Activated T-cell treated with anti-CD3 and anti-CD28 coated beads, Interleukin-2, amount 50 U/mL, for 4 hours (primary cell): ENCODE data around the gene CEP170B. TPM values are rescaled to one million over a fixed set of nuclear protein-coding genes. Genes with fewer than 3 reads are reported as not detected.
"Not testable (repeated sequence)": the region's sequence is repeated elsewhere in the genome, so short reads cannot be mapped to it uniquely, and the experiment has no call there.

Experiments used
- ATAC-seq, 2 donors: fragments of 200-7000 bp; cut with Tn5 transposase; one replicate each; pipeline ENCODE4 v1.10.0; 2021
- DNase-seq: peaks from one replicate; pipeline ENCODE4 v3.0.0-alpha.2; 2020
- H3K27me3 Mint-ChIP-seq: one replicate; pipeline ENCODE4 v1.8.0; 2021; ENCODE audit warnings: low read depth, mixed read lengths
- H3K36me3 Mint-ChIP-seq: one replicate; pipeline ENCODE4 v1.8.0; 2022; ENCODE audit warnings: mixed read lengths; ENCODE audit not compliant: insufficient read depth
- H3K4me1 Mint-ChIP-seq: one replicate; pipeline ENCODE4 v1.8.0; 2021; ENCODE audit warnings: low read depth, mixed read lengths
- H3K4me3 Mint-ChIP-seq: one replicate; pipeline ENCODE4 v1.8.0; 2021; ENCODE audit warnings: mild to moderate bottlenecking, moderate library complexity, mixed read lengths
- H3K9me3 Mint-ChIP-seq: one replicate; pipeline ENCODE4 v1.8.0; 2021; ENCODE audit warnings: mixed read lengths
- total RNA-seq, 3 donors: library from RNA; stranded (reverse); gene quantifications; one replicate each; pipeline ENCODE4 v1.2.1, GENCODE V29; 2021

Gene CEP170B
- total RNA-seq, 3 donors from 2014 or later = 6.9 to 11.1 (median 7.5) TPM

DNA sequence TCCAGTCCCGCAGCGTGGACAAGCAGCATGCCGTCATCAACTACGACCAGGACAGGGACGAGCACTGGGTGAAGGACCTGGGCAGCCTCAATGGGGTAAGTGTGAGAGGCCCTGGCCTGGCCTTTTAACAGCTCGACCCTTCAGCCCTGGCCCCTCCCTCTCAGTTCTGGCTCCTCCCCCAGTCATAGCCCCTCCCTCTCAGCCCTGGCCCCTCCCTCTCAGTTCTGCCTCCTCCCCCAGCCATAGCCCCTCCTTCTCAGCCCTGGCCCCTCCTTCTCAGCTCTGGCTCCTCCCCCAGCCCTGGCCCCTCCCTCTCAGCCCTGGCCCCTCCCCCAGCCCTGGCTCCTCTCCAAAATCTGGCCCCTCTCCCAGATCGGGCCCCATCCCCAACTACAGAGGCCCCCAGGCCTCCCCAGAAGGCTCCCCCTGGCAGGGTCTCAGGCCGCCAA, 11.2 kb downstream of the CEP170B start:
- H3K36me3 Mint-ChIP-seq = peaks cover 3% of the 10 kb centered on the region
- H3K4me1 Mint-ChIP-seq = peaks cover 6% of the 10 kb centered on the region
- peaks cover 2% of the 10 kb centered on the region for H3K27me3 Mint-ChIP-seq
- H3K4me3 Mint-ChIP-seq = no peak overlapping the region
- no peaks in the 10 kb centered on the region for H3K9me3 Mint-ChIP-seq
- DNase-seq (peak; percentile 16), ATAC-seq (peak; percentile 84 to 90)

DNA sequence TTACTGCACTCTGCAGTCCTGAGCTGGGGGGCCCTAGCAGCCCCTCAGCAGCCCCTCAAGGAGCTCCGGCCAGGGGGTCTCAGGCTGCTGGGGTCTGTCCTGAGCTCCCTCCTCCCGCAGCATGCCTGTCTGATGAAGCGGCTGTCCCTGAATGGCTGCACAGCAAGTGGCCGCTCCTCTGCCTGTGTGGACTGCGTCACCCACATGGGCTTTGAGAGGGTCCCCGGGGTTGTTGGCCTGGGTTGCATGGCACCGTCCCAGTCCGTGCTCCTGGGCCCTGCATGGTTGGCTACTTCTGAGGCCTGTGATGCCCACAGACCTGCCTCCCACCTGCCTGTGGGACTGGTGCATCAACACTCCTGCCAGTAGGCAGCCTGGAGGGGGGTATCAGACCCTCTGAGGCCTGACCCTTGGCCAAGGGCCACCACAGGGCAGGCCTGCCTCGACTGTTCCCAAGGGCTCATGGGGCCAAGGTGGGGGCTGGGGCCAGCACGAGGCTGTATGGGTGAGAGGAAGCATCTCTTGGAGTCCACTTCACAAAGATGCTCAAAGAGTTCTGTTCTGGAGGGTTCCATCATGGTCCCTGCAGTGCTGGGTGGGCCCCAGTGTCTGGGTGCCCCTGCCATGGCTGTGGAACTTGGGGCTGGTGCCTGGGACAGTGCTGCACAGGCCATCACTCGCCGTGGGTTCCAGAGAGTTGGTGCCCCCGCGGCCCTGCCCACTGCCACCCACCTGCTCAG, 12.2 kb downstream of the CEP170B start:
- peaks cover 3% of the 10 kb centered on the region for H3K36me3 Mint-ChIP-seq
- no peaks in the 10 kb centered on the region for H3K9me3 Mint-ChIP-seq
- H3K4me3 Mint-ChIP-seq = no peak overlapping the region
- peaks cover 6% of the 10 kb centered on the region for H3K4me1 Mint-ChIP-seq
- DNase-seq (no peak), ATAC-seq (no peak)
- peaks cover 2% of the 10 kb centered on the region for H3K27me3 Mint-ChIP-seq

DNA sequence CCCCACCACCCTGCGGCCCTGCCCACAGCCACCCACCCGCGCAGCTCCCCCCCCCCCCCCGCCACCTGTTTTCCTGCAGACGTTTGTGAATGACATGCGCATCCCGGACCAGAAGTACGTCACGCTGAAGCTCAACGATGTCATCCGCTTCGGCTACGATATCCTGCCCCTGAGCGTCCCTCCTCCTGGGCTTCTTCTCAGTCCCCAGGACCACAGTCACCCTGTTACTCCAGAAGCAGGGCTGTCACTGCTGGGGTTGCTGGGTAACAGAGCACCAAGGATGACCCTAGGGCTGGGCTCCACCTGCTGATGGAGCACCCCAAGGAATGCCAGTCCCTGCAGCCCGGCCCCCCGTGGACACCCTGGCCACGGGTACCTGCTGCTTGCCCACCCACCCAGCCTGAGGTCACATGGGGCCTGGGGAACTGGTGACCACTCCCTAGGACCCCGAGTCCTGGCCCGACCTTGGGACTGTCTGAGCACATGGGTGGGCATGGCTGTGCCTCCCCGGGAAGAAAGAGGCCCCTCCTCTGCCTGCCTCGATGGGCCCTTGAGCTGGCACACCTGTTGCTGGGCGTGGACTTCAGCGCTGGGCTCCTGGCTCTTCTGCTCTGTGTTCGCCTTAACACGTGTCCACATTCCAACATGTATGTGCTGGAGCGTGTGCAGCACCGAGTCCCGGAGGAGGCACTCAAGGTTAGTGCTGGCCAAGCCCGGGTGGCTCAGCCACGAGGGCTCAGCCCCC, 12.9 kb downstream of the CEP170B start:
- Mint-ChIP-seq H3K9me3 (no peaks in the 10 kb centered on the region), H3K4me3 (no peak overlapping the region), H3K4me1 (no peaks in the 10 kb centered on the region), H3K27me3 (no peaks in the 10 kb centered on the region), H3K36me3 (peaks cover 3% of the 10 kb centered on the region)
- ATAC-seq = no peak
- DNase-seq = no peak

DNA sequence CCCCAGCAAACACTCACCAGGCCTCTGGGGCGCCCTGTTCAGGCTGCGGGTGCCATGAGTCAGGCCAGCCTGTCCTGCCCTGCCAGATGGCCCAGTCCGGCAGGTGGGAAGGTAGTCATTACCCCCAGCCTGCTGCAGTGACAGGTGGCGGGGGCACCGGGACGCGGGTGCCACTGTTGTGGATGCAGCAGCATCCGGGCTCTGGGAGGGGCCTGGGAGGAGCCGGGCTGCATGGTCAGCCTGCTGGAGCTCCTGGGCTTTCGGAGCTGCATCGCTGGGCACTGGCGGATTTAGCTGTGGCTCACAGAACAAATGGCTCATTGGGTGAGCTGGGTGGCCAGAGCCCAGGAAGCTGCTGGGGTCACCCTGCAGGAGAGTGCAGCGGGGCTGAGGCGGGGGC, 13.5 kb downstream of the CEP170B start:
- DNase-seq (no peak), ATAC-seq (no peak)
- Mint-ChIP-seq H3K9me3 (no peaks in the 10 kb centered on the region), H3K4me1 (no peaks in the 10 kb centered on the region), H3K27me3 (no peaks in the 10 kb centered on the region), H3K36me3 (peaks cover 3% of the 10 kb centered on the region), H3K4me3 (no peak overlapping the region)

DNA sequence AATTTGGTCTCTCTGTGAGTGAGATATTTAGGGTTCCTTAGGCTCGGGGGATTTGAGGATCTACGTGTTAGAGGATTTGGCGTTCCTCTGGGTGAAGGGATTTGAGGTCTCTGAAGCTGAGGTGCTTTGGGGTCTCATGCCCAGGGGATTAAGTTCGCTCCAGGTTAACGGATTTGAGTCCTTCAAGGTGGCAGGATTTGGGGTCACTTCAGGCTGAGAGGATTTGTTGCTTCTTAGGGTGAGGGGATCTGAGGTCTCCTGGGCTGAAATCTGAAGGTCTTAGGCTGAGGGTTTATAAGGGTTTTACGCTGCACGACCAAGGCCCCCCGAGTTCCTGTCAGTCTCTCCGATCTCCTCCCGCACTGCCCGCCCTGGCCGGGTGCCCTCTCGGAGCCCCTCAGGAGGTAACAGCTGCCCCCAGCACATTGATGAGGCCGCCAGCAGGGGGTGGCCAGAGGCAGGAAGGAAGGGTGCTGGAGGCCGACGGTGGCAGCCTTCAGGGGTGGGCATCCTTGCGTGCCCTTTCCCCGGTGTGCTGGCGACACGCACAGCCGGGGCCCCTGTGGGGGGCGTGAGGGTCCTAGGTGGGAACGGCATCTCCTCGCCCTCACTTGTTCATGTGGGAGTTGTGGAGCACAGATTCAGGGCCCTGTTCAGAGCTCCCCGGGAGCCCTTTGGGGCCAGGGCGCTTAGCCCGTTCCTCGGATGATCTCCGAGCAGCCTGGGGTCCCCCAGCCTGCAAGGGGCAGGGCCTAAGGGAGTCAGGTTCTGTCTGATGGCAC, 14.3 kb downstream of the CEP170B start:
- no peak for ATAC-seq
- Mint-ChIP-seq H3K9me3 (no peaks in the 10 kb centered on the region), H3K27me3 (no peaks in the 10 kb centered on the region), H3K4me3 (no peak overlapping the region), H3K4me1 (no peaks in the 10 kb centered on the region), H3K36me3 (peaks cover 3% of the 10 kb centered on the region)
- no peak for DNase-seq

DNA sequence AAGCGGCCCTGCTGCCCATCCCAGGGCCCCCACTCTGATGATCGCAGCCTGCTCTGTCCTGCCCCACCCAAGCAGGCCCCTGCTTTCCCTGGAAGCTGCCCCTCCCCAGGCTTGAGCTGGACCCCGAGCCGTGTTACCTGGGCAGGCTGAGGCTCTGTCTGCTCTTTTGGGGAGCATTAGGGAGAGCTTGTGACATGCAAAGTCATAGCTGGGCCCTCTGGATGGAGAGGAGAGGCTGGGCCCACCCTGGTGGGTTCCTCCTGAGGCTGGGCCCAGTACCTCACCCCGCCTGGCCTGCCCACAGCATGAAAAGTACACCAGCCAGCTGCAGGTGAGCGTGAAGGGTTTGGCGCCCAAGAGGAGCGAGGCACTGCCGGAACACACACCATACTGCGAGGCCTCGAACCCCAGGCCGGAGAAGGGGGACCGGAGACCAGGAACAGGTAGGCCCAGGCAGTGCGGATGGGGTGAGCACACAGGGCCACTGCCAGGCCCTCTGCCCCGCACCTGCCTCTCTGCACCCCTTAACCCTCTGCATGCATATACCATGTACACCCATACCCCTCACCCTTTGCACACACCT, 15.0 kb downstream of the CEP170B start:
- Mint-ChIP-seq H3K4me3 (no peak overlapping the region), H3K27me3 (no peaks in the 10 kb centered on the region), H3K4me1 (no peaks in the 10 kb centered on the region), H3K9me3 (no peaks in the 10 kb centered on the region), H3K36me3 (peaks cover 3% of the 10 kb centered on the region)
- ATAC-seq (no peak), DNase-seq (no peak)

DNA sequence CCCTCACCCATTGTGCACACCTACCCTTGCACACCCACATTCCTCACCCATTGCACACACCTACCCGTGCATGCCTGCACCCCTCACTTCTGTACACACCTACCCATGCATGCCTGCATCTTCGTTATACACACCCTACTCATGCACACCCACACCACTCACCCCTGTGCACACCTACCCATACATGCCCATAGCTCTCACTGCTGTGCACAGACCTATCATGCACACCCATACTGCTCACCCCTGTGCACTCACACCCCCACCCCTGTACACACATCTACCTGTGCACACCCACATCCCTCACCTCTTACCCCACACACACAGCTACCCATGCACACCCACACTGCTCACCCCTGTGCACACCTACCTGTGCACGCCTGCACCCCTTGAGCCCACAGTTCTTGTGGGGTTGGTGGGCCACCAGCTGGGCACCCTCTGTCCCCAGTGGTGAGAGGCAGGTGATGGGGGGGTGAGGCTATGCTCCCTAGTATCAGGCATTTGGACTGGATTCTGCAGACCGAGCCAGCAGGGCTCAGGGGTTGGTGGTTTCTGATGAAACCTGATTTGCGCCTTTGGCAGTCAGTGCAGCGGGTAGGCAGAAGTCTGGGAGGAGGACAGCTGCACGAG, 15.6 kb downstream of the CEP170B start:
- H3K4me1 Mint-ChIP-seq = no peaks in the 10 kb centered on the region
- DNase-seq = no peak
- H3K9me3 Mint-ChIP-seq = no peaks in the 10 kb centered on the region
- H3K27me3 Mint-ChIP-seq = no peaks in the 10 kb centered on the region
- peaks cover 3% of the 10 kb centered on the region for H3K36me3 Mint-ChIP-seq
- ATAC-seq = no peak
- no peak overlapping the region for H3K4me3 Mint-ChIP-seq

DNA sequence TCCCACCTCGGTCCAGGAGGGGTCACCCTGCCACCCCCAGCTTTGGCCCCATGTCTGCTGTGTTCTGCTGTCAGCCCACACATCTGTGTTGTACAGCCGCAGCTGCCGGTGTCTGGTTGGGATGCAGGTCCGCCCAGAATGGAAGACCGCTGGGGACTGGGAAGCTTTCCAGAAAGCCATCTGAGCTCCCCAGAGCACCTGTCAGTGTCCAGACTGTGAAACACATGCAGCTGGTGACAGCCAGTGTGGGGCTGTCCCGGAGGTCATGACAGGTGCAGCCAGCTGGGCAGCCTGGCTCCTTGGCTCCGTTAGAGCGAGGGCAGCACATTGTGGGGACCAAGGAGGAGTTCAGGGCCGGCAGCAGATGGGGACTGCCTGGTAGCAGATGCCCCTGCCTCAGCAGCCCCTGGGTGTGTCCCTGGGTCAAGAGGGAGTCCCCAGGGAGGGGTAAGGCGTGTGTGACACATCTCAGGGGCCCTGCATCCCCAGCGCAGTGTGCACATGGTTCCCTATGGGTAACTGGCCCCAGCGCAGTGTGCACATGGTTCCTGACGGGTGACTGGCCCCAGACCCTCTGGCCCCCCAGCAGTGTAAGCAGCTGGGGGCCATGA, 16.4 kb downstream of the CEP170B start:
- Mint-ChIP-seq H3K4me3 (no peak overlapping the region), H3K27me3 (no peaks in the 10 kb centered on the region), H3K9me3 (no peaks in the 10 kb centered on the region), H3K4me1 (no peaks in the 10 kb centered on the region), H3K36me3 (peaks cover 3% of the 10 kb centered on the region)
- no peak for ATAC-seq
- no peak for DNase-seq

DNA sequence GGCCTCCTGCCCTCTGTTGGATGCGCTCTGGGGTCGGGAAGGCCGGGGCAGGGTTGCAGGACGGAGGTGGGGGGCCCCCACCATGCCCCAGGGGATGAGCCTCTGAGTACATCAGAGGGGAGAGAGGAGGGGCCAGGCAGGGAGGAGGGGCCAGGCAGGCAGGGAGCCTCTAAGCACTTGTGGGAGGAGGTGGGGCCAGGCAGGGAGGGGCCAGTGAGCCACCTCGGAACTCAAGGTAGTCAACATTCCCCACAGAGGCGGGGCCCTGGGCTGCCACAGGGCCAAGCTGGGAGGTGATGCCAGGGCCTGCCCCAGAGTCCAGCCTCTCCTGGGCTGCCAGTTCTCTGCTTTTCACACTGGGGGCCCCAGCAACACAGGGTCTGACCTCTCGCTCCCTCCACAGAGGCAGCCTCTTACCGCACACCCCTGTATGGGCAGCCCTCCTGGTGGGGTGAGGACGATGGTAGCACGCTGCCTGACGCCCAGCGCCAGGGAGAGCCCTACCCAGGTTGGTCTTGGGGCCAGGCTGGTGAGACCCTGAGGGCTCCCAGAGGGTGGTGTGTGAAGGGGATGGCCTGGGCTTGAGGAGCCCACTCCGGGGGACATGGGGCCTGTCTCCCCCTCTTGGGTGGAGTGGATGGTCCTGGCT, 17.4 kb downstream of the CEP170B start:
- Mint-ChIP-seq H3K27me3 (no peaks in the 10 kb centered on the region), H3K9me3 (no peaks in the 10 kb centered on the region), H3K36me3 (peaks cover 3% of the 10 kb centered on the region), H3K4me1 (no peaks in the 10 kb centered on the region), H3K4me3 (no peak overlapping the region)
- ATAC-seq (peak; percentile 35 to 47), DNase-seq (no peak)

DNA sequence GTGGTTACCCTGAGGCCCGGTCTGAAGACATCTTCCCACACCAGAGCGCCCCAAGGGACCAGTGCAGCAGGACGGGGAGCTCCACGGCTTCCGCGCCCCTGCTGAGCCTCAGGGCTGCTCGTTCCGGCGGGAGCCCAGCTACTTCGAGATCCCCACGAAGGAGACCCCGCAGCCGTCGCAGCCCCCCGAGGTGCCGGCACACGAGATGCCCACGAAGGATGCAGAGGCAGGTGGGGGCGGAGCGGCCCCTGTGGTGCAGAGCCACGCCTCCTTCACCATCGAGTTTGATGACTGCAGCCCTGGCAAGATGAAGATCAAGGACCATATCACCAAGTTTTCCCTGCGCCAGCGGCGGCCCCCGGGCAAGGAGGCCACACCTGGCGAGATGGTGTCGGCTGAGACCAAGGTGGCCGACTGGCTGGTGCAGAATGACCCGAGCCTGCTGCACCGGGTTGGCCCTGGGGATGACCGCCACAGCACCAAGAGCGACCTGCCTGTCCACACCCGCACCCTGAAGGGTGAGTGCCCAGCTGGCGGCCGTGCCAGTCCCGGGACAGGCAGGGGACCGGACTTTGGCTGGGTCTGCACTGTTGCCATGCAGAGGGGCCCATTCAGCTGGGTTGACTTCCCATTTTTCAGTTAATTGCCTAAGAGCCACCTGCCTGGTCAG, 18.1 kb downstream of the CEP170B start:
- H3K36me3 Mint-ChIP-seq = peaks cover 3% of the 10 kb centered on the region
- DNase-seq = no peak

DNA sequence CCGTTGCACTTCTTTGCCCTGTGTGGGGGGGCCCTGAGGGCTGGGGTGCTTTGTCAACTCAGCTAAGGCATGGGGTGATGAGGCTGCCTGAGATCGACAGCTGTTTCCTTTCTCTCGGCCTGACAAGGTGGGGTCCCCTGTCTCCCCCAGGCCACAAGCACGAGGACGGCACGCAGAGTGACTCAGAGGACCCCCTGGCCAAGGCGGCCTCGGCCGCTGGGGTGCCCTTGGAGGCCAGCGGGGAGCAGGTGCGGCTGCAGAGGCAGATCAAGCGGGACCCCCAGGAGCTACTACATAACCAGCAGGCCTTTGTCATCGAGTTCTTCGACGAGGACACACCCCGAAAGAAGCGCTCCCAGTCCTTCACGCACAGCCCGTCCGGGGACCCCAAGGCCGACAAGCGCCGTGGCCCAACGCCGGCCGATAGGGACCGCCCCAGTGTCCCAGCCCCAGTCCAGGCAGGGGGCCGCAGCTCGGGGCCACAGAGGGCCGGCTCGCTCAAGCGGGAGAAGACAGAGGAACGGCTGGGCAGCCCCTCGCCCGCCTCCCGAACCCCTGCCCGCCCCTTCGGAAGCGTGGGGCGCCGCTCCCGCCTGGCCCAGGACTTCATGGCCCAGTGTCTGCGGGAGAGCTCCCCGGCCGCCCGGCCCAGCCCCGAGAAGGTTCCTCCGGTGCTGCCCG, 18.8 kb downstream of the CEP170B start:
- Mint-ChIP-seq H3K9me3 (no peaks in the 10 kb centered on the region), H3K36me3 (peaks cover 3% of the 10 kb centered on the region), H3K27me3 (no peaks in the 10 kb centered on the region), H3K4me1 (no peaks in the 10 kb centered on the region), H3K4me3 (no peak overlapping the region)
- ATAC-seq (no peak), DNase-seq (no peak)

More for the DNA sequence above, 18.1 kb downstream of the CEP170B start:
- ATAC-seq = no peak
- no peak overlapping the region for H3K4me3 Mint-ChIP-seq
- H3K9me3 Mint-ChIP-seq = no peaks in the 10 kb centered on the region
- H3K4me1 Mint-ChIP-seq = no peaks in the 10 kb centered on the region
- no peaks in the 10 kb centered on the region for H3K27me3 Mint-ChIP-seq

DNA sequence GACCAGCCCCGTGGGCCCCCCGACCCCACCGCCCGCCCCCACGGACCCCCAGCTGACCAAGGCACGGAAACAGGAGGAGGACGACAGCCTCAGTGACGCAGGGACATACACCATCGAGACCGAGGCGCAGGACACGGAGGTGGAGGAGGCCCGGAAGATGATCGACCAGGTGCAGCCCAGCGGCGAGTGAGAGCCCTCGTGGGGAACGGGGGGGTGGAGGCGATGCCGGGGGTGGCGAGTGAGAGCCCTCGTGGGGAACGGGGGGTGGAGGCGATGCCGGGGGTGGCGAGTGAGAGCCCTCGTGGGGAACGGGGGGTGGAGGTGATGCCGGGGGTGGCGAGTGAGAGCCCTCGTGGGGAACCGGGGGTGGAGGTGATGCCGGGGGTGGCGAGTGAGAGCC, 19.3 kb downstream of the CEP170B start:
- H3K27me3 Mint-ChIP-seq, H3K4me1 Mint-ChIP-seq, DNase-seq, H3K4me3 Mint-ChIP-seq, ATAC-seq, H3K9me3 Mint-ChIP-seq, H3K36me3 Mint-ChIP-seq: not testable (repeated sequence)
